ENCODE measurements around the gene PLLP. TPM values are rescaled to one million over a fixed set of nuclear protein-coding genes. Genes with fewer than 3 reads are reported as not detected.
"Not testable (repeated sequence)": the region's sequence is repeated elsewhere in the genome, so short reads cannot be mapped to it uniquely, and the experiment has no call there.

Gene PLLP
- total RNA-seq, 1 donor from 2014 or later, result 0.23 TPM

DNA sequence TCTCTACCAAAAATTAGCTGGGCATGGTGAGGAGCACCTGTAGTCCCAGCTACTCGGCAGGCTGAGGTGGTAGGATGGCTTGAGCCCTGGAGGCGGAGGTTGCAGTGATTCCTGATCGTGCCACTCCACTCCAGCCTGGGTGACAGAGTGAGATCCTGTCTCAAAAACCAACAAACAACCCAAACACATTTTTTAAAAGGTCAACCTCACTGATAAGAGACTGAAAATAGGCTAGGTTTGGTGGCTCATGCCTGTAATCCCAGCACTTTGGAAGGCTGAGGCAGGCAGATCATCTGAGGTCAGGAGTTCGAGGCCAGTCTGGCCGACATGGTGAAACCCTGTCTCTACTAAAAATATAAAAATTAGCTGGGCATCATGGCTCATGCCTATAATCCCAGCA is 8.5 kb downstream of the PLLP start:
- intact Hi-C loops (cut with micrococcal nuclease), result not testable (repeated sequence)

DNA sequence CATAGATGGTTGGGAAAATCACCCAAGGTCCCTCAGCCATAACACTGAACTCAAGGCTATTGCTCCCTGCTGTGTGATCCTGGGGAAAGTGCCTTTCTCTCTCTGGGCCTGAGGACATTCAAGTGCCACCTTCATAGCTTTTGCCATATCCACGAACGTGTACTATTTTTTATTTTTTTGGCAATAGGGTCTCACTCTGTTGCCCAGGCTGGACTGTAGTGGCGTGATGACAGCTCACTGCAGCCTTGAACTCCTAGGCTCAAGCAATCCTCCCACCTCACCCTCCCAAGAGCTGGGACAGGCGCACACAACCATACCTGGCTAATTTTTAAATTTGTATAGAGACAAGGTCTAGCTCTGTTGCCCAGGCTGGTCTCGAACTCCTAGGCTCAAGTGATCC is 10.6 kb downstream of the PLLP start:
- intact Hi-C loops (cut with micrococcal nuclease), result no loop called here

GRCh38 chr16:57273359-57273758 is 11.1 kb downstream of the PLLP start:
- intact Hi-C loops (cut with micrococcal nuclease), result no loop called here

DNA sequence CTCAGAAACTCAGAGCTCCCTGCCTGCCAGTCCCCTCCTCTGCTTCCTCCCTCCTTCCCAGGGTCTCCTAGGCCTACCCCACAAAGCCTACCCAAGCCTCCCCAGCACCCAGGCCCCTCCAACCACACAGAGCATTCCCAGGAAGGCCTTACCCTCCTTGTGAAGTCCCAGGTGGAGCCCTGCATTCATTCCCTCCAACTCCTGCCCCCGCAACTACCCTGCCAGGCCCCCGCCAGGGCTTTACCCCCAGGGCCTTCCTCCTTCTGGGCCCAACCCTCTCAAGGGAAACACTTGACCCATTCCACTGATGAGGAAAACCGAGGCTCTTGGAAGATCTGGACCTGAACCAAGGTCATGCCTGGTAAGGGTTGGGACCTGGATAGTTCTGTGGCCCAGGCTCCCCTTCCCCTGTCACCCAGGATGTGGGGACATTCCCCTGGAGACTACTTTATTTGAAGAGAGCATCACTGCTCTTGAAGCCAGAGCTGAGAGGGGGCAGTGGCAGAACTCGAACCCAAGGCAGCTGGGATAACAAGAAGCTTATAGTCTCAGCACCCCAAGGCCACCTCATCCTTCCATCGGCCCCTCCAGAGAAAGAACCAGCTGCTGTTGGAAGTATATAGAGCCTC is 12.5 kb downstream of the PLLP start:
- intact Hi-C loops (cut with micrococcal nuclease), result no loop called here

GRCh38 chr16:57271063-57271345 is 13.5 kb downstream of the PLLP start:
- intact Hi-C loops (cut with micrococcal nuclease), result no loop called here

DNA sequence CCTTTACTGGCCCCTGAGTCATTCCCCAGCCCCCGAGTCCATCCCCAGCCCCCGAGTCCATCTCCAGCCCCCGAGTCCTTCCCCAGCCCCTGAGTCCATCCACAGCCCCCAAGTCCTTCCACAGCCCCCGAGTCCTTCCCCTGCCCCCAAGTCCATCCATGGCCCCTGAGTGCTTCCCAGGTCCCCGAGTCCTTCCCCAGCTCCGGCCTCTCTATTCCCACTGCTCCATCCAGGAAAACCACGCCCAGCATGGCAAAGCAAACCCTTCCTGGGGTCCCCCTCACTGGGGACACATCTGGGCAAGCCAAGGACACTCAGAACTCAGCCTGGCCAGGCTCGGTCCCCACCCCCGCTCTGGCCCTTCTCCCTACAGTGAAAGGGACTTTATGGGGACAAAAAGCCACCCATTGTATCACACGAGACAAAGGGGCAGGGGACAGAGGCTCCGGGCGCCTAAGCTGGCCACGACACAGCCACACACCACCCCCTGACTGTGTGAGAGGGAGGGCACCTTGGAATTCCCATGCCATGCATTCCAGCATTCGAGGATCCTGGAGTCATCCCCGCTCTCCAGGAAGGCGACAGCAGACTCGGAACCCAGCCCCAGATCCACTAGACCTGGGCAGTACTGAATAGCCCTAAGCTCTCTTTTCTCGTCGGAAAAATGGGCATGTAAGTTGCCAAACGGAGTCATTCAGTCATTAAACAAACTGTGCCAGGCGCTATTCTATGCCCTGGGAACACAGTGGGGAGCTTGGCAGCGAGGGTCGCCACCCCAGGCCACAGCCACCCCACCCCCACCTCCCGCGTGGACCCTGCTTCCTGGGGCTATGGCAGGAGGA is 14.0 kb downstream of the PLLP start:
- intact Hi-C loops (cut with micrococcal nuclease), result no loop called here

DNA sequence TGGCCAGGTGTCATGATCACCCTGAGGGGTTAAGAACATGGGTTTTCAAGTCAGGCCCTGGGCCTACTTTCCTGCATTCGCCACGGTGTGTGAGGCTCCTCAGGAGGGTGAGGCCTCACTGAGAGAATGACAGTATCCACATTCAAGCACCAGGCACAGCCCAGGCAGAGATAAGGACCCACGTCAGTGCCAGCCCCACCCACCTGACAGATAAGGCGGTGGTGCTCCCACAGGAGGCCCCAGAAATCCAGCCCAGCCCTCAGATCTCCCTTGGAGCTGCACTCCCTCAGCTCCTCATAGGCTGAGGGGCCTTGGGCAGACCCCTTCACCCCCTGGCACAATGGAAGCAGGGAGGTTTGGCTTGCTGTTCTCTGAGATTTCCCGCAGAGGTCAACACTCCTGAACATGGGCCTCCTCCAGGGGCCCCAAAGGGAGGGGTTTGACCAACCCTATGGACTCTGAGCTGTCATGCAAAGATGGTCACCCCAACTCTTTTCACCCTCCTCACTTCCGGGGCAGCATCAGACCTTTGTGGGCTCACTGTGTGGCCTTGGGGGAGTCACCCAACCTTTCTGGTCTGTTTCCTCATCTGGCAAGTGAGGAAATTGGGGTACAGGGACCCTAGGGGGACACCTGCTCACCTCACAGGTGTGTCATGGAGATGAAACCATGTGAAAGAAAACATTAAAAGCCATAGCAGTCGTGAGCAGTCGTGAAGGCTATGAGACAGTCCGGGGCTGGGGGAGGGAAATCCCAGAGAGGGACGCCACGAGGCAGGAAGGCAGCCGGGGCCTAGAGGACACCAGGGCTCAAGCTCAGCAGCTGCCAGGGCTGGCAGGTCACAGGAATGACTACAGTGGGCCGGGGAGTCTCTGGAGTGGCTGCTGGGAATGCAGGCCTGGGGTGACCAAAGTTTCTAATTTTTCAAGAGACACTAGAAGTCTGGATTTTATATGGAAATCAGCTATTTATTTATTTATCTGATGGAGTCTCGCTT is 15.4 kb downstream of the PLLP start:
- intact Hi-C loops (cut with micrococcal nuclease), result no loop called here

DNA sequence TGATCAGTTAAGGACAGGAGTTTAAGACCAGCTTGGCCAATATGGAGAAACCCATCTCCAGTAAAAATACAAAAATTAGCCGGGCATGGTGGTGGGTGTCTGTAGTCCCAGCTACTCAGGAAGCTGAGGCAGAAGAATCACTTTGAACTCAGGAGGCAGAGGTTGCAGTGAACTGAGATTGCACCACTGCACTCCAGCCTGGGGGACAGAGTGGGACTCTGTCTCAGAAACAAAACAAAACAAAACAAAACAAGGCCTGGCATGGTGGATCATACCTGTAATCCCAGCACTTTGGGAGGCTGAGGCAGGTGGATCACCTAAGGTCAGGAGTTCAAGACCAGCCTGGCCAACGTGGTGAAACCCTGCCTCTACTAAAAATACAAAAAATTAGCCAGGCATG is 17.1 kb downstream of the PLLP start:
- intact Hi-C loops (cut with micrococcal nuclease), result not testable (repeated sequence)

DNA sequence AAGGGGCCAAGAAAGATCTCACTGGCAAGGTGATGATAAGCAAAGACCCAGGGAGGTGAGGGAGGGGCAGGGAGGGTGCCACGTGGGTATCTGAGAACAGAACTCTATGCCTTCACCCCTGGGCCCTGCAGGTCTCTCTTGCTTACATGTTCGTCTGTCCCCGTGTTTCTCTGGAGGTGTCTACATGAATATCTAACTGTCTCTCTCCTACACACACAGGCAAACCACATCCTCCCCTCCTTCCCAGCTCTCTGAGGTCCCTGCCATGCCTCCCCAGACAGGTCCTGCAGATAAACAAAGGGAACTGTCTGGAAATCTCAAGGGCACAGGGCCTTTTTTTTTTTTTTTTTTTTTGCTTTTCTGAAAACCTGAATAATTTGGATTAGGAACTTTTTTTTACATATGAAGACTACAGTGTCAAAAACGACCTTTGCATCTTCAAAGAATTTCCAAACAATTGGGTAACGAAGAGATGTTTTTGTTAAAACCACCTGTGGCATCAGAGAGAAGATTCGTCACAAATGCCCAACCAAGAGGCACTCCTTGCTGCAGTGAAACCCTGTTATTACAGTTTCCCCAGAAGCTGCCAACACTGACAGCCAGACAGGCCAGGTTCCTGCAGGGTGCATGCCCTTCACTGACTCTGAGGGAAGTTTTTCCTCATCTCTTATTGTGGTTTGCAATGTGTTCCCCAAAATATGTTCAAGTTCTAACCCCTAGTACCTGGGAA is 17.8 kb downstream of the PLLP start:
- intact Hi-C loops (cut with micrococcal nuclease), result no loop called here

DNA sequence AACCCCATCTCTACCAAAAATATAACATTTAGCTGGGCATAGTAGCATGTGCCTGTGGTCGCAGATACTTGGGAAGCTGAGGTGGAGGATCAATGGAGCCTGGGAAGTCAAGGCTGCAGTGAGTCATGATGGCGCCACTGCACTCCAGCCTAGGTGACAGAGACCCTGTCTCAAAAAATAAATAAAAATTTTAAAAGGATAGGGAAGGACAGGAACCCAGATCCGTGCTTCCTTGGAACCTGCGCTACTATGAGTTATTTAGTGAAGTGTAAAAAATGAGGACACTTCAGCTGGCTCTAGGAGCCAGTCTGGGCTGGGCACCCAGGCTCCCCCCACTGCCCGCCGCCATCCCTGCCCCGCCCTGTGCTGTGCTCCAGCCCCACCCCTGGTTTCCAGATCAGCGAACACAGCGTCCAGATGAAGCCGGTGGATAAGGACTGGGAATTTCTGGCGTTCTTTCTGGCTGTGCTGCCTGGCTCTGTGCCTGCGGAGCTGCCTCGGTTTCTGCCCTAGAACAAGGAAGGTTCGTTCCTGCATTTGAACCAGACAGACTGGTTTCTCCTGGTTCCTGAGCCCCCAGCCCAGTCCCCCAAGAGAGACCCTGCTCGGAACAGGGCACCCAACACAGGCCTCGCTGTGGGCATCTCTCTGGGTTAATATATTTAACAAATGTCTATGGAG is 18.5 kb downstream of the PLLP start:
- intact Hi-C loops (cut with micrococcal nuclease), result no loop called here

GRCh38 chr16:57264950-57265371 is 19.5 kb downstream of the PLLP start:
- intact Hi-C loops (cut with micrococcal nuclease), result no loop called here

- intact Hi-C loops (cut with micrococcal nuclease), result no loop called here
These were observed 20.1 kb downstream of the PLLP start for GRCh38 chr16:57264381-57264780.

- intact Hi-C loops (cut with micrococcal nuclease), result no loop called here
These were observed 20.7 kb downstream of the PLLP start for GRCh38 chr16:57263541-57264351.

DNA sequence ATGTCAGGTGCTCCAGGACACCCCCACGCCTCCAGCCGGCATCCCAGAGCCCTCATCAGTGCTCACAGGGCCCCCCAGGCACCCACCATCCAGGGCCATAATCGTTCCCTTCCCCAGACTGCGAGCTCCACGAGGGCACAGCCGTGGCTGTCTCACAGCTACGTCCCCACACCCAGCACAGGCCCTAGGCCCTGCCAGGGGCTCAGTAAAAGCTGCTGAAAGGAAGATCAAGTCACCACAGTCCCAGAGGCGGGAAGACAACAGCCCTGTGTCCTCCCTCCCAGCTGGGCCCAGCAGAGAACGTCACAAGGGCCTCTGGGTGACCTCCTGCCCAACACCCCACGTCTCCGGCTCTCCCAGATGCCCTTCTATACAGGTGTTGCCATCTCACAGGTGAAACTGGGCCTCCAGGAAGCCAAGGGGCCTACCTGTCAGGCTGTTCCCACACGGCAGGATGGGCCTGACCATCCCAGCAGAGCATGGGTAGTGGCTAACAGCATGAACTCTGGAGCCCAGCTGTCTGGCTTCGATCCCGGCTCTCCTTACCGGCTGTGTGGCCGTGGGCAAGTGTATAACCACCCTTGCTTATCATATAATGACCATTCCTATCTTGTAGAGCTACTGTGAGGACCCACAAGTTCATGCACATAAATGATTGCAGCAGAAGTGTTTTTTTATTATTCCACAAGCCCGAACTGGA is 21.5 kb downstream of the PLLP start:
- intact Hi-C loops (cut with micrococcal nuclease), result no loop called here

- intact Hi-C loops (cut with micrococcal nuclease), result no loop called here
These were observed 22.7 kb downstream of the PLLP start for GRCh38 chr16:57261806-57262205.

DNA sequence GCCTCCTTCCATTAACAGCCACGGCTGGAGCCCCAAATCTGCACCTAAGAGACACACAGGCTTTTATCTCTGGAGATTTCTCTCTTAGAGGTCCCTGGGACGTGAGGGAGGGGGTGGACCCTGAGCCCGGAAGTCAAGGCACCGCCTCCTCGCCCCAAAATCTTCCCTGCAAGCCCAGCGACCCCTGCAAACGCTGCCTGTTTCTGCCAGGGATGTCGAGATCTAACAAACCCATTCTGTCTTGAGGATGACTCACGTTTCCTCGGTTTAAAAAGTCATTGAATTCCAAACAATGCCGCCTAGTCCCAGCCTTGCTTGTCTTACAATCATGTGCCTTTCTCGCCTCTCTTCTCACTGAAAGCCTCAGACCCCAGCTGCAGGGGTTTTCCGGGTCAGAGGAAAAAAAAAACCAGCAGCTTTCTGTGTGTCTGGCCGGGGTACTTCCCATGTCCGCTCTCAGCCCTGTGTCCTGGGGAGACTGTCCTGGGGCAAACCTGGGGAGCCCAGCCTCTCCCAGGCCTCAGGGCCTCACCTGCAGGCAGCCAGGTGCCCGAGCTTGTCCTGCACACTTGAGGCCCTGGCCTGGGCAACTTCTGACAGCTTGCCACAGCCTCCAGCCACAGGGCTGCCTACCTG is 24.1 kb downstream of the PLLP start:
- intact Hi-C loops (cut with micrococcal nuclease), result no loop called here

GRCh38 chr16:57258910-57259475 is 25.5 kb downstream of the PLLP start:
- intact Hi-C loops (cut with micrococcal nuclease), result no loop called here

DNA sequence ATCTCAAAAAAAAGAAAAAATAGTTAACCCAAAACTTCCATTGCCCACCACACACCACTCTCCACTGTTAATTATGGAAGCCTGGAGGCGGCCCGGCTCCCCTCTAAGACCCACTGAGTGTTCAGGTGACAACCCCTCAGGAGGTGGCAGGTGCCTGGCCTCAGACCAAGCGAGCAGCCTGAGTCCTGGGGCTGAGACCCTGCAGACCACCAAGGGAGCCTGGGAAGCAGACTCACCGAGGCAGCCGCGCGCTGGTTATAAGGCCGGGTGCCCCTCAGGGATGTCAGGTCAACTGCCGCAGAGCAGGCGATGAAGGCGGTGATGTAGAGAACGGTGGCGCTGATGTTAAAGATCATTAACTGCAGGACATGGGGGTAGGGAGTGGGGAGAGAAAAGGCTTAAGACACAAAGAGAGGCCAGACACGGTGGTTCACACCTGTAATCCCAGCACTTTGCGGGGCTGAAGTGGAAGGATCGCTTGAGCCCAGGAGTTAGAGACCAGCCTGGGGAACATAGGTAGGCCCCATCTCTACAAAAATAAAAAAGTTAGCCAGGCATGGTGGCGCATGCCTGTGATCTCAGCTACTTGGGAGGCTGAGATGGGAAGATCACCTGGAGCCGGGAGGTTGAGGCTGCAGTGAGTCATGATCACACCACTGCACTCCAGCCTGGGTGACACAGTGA is 26.1 kb downstream of the PLLP start:
- intact Hi-C loops (cut with micrococcal nuclease), result no loop called here

All from T-helper 2 cell treated with Interferon-gamma antibody and Interleukin-4, amounts not matched to agents 100 ng/mL and 5 ng/mL, for 36 hours (primary cell).